Mesodermal cell (in vitro differentiated cells): ENCODE results near the gene BTBD8.

Experiments
- H3K27ac ChIP-seq: 2 replicates; pipeline ENCODE4 v1.7.0; 2013; ENCODE audit warnings: mild to moderate bottlenecking, low read depth, low read length, moderate library complexity; ENCODE audit not compliant: severe bottlenecking
- H3K36me3 ChIP-seq: 2 replicates; pipeline ENCODE4 v1.7.1; 2013; ENCODE audit warnings: mild to moderate bottlenecking, low read length, moderate library complexity; ENCODE audit not compliant: control insufficient read depth, insufficient read depth
- H3K4me1 ChIP-seq: one replicate; pipeline ENCODE4 v1.7.1; 2013; ENCODE audit warnings: mild to moderate bottlenecking, low read length; ENCODE audit not compliant: insufficient read depth, control insufficient read depth, poor library complexity, severe bottlenecking
- H3K4me3 ChIP-seq: 2 replicates; pipeline ENCODE4 v1.7.0; 2013; ENCODE audit warnings: low read length, control low read depth, mild to moderate bottlenecking; ENCODE audit not compliant: insufficient read depth, poor library complexity, severe bottlenecking; ENCODE audit errors: extremely low read depth
- H3K9me3 ChIP-seq: 2 replicates; pipeline ENCODE4 v1.7.1; 2013; ENCODE audit warnings: mild to moderate bottlenecking, low read length, moderate library complexity; ENCODE audit not compliant: control insufficient read depth
- WGBS, 2 experiments: methylation state at CpG; one replicate each; pipeline ENCODE4 v1.1.5; 2013; ENCODE audit warnings: missing lambda C conversion rate in 2 of 2; ENCODE audit not compliant: insufficient coverage in 2 of 2; 5-methylcytosine and 5-hydroxymethylcytosine counted together

The BTBD8 gene

GRCh38 chr1:92230736-92231135, 150.6 kb downstream of the BTBD8 start:
- H3K36me3 ChIP-seq: no peaks in the 10 kb centered on the region
- WGBS, 2 experiments: 90% methylated on average over 1 of the region's 1 CpG; no CpG with 5 or more reads in 1 of the 2 experiments
- no peak overlapping the region for H3K27ac ChIP-seq
- no peaks in the 10 kb centered on the region for H3K4me1 ChIP-seq
- H3K4me3 ChIP-seq: no peak overlapping the region
- no peaks in the 10 kb centered on the region for H3K9me3 ChIP-seq
